NCI-H1930 (cell line): Measurements from ENCODE around the gene RPS24.

Experiments
- DNase-seq, 2 experiments: peaks; one replicate each; lab custom pipeline; 2025; lab: John Stamatoyannopoulos, UW

The RPS24 gene

GRCh38 chr10:78028438-78029268 is 5.0 kb upstream of the RPS24 start:
- DNase-seq = no peak

- DNase-seq = peak; percentile 85 to 87
These were observed 4.1 kb upstream of the RPS24 start, which contains the start of gene POLR3A for GRCh38 chr10:78029269-78030226. Gene POLR3A, minus strand, starts transcription at chr10:78029515. Its CDS starts 108 bp downstream, at chr10:78029407.

GRCh38 chr10:78033387-78033636 is 351 bp upstream of the RPS24 start:
- DNase-seq = no peak

GRCh38 chr10:78035025-78035424 is 1.4 kb downstream of the RPS24 start:
- DNase-seq = no peak

GRCh38 chr10:78035437-78035836 is 1.8 kb downstream of the RPS24 start:
- no peak for DNase-seq

DNA sequence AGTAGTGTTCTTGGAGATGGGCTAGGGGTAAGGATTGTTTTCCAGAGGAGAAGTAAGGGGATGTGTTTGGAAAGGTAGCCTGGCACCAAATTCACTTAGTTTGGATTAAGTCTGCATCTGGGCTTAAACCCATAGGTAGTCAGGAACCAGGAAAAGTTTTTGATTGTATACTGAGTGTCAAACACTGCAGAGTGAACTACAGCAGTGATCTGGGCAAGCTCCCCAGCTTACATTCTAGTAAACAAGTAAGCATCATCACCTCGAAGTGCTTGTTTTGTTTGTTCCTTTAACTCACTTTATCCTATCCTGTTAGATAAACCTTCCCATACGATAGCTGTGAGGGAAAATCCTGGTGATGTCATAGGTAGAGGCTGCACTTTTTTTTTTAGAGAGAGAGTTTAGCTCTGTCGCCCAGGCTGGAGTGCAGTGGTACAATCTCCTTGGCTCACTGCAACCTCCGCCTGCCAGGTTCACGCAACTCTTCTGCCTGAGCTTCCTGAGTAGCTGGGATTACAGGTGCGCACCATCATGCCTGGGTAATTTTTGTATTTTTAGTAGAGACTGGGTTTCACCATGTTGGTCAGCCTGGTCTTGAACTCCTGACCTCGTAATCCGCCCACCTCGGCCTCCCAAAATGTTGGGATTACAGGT is 2.4 kb downstream of the RPS24 start:
- no peak for DNase-seq

DNA sequence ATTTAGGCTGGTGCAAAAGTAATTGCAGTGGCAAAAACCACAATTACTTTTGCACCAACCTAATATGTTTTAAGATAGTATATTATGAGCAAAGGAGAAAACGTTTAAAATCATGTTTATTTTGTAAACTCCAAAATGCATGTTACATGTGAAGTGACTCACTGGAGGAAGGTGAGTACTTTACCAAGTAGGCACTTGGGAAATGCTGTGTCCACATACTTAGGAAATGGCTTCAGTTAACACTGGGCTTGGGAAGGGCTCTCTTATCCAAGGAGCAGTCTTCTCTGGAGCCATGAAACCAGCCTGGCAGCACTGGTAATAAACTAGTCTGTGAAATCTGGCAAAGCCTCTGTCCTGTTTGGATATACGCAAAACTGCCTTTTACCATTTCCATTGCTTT is 4.4 kb downstream of the RPS24 start:
- no peak for DNase-seq

GRCh38 chr10:78038791-78039547 is 5.3 kb downstream of the RPS24 start:
- DNase-seq = no peak

- no peak for DNase-seq
These were observed 6.1 kb downstream of the RPS24 start for GRCh38 chr10:78039743-78040142.

GRCh38 chr10:78041170-78042057 is 7.8 kb downstream of the RPS24 start:
- no peak for DNase-seq

GRCh38 chr10:78042058-78042751 is 8.5 kb downstream of the RPS24 start:
- DNase-seq = no peak

GRCh38 chr10:78042752-78043104 is 9.1 kb downstream of the RPS24 start:
- no peak for DNase-seq

- no peak for DNase-seq
These were observed 10.5 kb downstream of the RPS24 start for GRCh38 chr10:78044179-78044578.

DNA sequence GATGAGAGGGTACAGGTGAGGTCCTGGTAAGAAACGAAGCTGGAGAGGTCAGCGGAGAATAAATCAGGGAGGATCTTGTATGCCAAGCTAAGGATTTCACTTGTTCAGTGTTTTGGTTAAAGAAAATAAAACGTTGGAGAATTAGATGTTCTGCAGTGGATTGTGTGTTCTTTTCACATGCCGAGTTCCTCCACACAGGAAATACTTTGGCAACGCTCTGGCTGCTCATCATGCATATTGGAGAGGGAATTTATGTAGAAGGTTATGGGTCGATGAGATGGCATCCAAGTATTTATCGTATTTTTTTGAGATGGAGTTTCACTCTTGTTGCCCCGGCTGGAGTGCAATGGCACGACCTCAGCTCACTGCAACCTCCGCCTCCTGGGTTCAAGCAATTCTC is 11.0 kb downstream of the RPS24 start:
- no peak for DNase-seq

- DNase-seq = no peak
These were observed 11.6 kb downstream of the RPS24 start for GRCh38 chr10:78045237-78045636.

GRCh38 chr10:78045856-78046255 is 12.2 kb downstream of the RPS24 start:
- DNase-seq = no peak

- no peak for DNase-seq
These were observed 13.1 kb downstream of the RPS24 start for GRCh38 chr10:78046711-78047269.

- peak; percentile 44 to 67 for DNase-seq
These were observed 13.7 kb downstream of the RPS24 start for GRCh38 chr10:78047314-78047891.

- DNase-seq = no peak
These were observed 16.2 kb downstream of the RPS24 start for GRCh38 chr10:78049851-78050250.
